Activated B cell treated with CpG ODN at 0.5 μM for 24 hours (primary cell): Measurements from ENCODE around the gene MGLL. TPM values are rescaled to one million over a fixed set of nuclear protein-coding genes. Genes with fewer than 3 reads are reported as not detected.

ENCODE experiments used
- ATAC-seq: fragments of 200-7000 bp; cut with Tn5 transposase; one replicate; pipeline ENCODE4 v1.10.0; 2021; ENCODE audit warnings: low read depth, mild to moderate bottlenecking, moderate library complexity
- CTCF ChIA-PET: fragments of 350-600 bp; sonication (Branson Sonifier 250); formaldehyde crosslinking; loops from one replicate; lab custom pipeline; 2021; ENCODE audit warnings: antibody characterized with exemption; lab: Charles Lee
- POLR2A ChIA-PET: fragments of 350-600 bp; sonication (Branson Sonifier 250); formaldehyde crosslinking; loops from one replicate; lab custom pipeline; 2021; ENCODE audit warnings: antibody characterized with exemption; lab: Charles Lee
- DNase-seq: peaks from one replicate; pipeline ENCODE4 v3.0.0; 2022
- H3K27ac Mint-ChIP-seq: one replicate; pipeline ENCODE4 v1.8.0; 2020; ENCODE audit warnings: mixed read lengths
- H3K27me3 Mint-ChIP-seq: one replicate; pipeline ENCODE4 v1.8.0; 2021; ENCODE audit warnings: mixed read lengths
- H3K36me3 Mint-ChIP-seq: one replicate; pipeline ENCODE4 v1.8.0; 2021; ENCODE audit warnings: low read depth, mixed read lengths
- H3K4me1 Mint-ChIP-seq: one replicate; pipeline ENCODE4 v1.8.0; 2021; ENCODE audit warnings: mixed read lengths
- H3K4me3 Mint-ChIP-seq: one replicate; pipeline ENCODE4 v1.8.0; 2020; ENCODE audit warnings: mild to moderate bottlenecking, mixed read lengths
- H3K9me3 Mint-ChIP-seq: one replicate; pipeline ENCODE4 v1.8.0; 2020; ENCODE audit warnings: mixed read lengths
- CTCF ChIP-seq: fragments of 200-600 bp; IDR thresholded peaks from one replicate; pipeline ENCODE4 v1.8.0; 2022; ENCODE audit warnings: antibody characterized with exemption, mild to moderate bottlenecking
- intact Hi-C: fragments of 100-400 bp; cut with micrococcal nuclease; formaldehyde crosslinking; loops from one replicate; pipeline ENCODE4 v1.15.1; 2024
- total RNA-seq: library from RNA; stranded (reverse); gene quantifications from 2 replicates; pipeline ENCODE4 v1.2.3, GENCODE V29; 2022

Gene MGLL
- total RNA-seq, 1 donor from 2014 or later, result 19.1 TPM

GRCh38 chr3:127670229-127670559 lies 152.1 kb downstream of the MGLL start:
- H3K27me3 Mint-ChIP-seq, result no peaks in the 10 kb centered on the region
- no peak for DNase-seq
- H3K36me3 Mint-ChIP-seq, result peaks cover 7% of the 10 kb centered on the region
- no peaks in the 10 kb centered on the region for H3K9me3 Mint-ChIP-seq
- intact Hi-C loops, result loop anchor here (5.0 kb wide), 4 partner anchors 93 to 1753 kb away; partner anchors contain the start of genes MGLL and ZXDC
- no peak for TF ChIP-seq CTCF
- POLR2A ChIA-PET, result interaction anchor here (1.8 kb wide), 1 partner anchor 40 kb away, joined by 5 read pairs; no protein-coding TSS in a partner anchor
- no peak overlapping the region for H3K4me3 Mint-ChIP-seq
- no peak overlapping the region for H3K27ac Mint-ChIP-seq
- CTCF ChIA-PET, result no interaction called here
- H3K4me1 Mint-ChIP-seq, result peaks cover 20% of the 10 kb centered on the region
- ATAC-seq, result no peak

GRCh38 chr3:127669541-127670228 lies 152.6 kb downstream of the MGLL start:
- intact Hi-C loops, result loop anchor here (5.0 kb wide), 4 partner anchors 92 to 1752 kb away; partner anchors contain the start of genes MGLL and ZXDC
- Mint-ChIP-seq H3K4me1 (peaks cover 17% of the 10 kb centered on the region), H3K27ac (no peak overlapping the region), H3K9me3 (no peaks in the 10 kb centered on the region), H3K27me3 (no peaks in the 10 kb centered on the region), H3K4me3 (no peak overlapping the region), H3K36me3 (peaks cover 7% of the 10 kb centered on the region)
- ATAC-seq (no peak), DNase-seq (no peak)
- TF ChIP-seq CTCF, result no peak
- ChIA-PET POLR2A (interaction anchor here (1.8 kb wide), 1 partner anchor 40 kb away, joined by 5 read pairs; no protein-coding TSS in a partner anchor), CTCF (no interaction called here)

GRCh38 chr3:127668906-127669305 lies 153.4 kb downstream of the MGLL start:
- Mint-ChIP-seq H3K36me3 (peaks cover 7% of the 10 kb centered on the region), H3K27ac (no peak overlapping the region), H3K9me3 (no peaks in the 10 kb centered on the region), H3K4me1 (peaks cover 10% of the 10 kb centered on the region), H3K27me3 (no peaks in the 10 kb centered on the region), H3K4me3 (no peak overlapping the region)
- DNase-seq (no peak), ATAC-seq (no peak)
- ChIA-PET POLR2A (no interaction called here), CTCF (no interaction called here)
- intact Hi-C loops, result no loop called here
- no peak for TF ChIP-seq CTCF

DNA sequence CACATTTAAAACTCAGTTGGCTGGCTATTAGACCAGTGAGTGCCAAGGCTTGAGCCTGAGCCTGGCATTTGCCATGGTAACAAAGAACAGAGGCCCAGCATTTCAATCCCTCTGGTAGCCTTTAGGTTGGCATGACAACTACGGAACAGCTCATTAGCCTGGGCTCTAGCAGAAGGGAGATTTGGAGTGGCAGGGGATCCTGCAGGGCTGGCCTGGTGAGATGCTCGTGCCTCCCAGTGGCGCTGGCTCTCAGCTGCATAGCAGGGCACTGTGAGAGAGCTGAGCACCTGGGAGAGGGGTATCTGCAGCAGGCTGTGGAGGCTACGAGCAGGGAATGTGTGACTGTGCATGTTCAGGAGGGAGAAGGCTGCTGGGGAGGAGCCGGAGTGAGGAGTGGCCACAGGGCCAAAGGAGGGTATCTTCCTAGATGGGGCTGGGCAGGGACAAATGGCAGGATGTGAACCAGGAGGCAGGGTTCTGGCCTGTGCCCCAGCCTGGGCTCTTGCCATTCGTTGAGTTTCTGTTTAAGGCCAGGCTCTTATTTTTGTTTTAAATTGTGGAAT lies 155.1 kb downstream of the MGLL start:
- peaks cover 3% of the 10 kb centered on the region for H3K4me1 Mint-ChIP-seq
- CTCF ChIA-PET, result no interaction called here
- intact Hi-C loops, result no loop called here
- DNase-seq, result no peak
- no peak overlapping the region for H3K27ac Mint-ChIP-seq
- H3K27me3 Mint-ChIP-seq, result no peaks in the 10 kb centered on the region
- ATAC-seq, result no peak
- H3K4me3 Mint-ChIP-seq, result no peak overlapping the region
- H3K36me3 Mint-ChIP-seq, result peaks cover 4% of the 10 kb centered on the region
- no peaks in the 10 kb centered on the region for H3K9me3 Mint-ChIP-seq
- no peak for TF ChIP-seq CTCF
- POLR2A ChIA-PET, result no interaction called here

DNA sequence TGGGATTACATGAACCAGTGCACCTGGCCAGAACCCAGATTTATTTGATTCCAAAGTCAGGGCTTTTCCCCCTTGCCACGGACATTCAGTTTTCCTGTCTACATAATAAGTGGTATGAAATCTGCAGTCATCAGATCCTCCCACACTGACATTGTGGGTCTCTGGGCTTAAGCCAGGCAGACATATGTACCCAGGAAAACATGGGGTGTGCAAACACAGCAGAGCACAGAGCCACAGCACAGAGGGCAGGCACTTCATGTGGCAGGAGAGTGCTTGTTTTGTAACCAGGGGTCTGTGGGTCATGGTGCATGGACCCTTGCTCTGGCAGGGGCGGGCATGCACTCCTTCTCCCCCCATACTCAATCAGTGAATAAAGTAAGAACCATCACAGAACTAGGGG lies 155.6 kb downstream of the MGLL start:
- ChIA-PET POLR2A (no interaction called here), CTCF (no interaction called here)
- DNase-seq, result no peak
- intact Hi-C loops, result no loop called here
- H3K27ac Mint-ChIP-seq, result no peak overlapping the region
- no peak overlapping the region for H3K4me3 Mint-ChIP-seq
- no peaks in the 10 kb centered on the region for H3K27me3 Mint-ChIP-seq
- TF ChIP-seq CTCF, result no peak
- ATAC-seq, result no peak
- no peaks in the 10 kb centered on the region for H3K9me3 Mint-ChIP-seq
- H3K36me3 Mint-ChIP-seq, result no peaks in the 10 kb centered on the region
- H3K4me1 Mint-ChIP-seq, result peaks cover 2% of the 10 kb centered on the region
